ENCODE data around the gene FIBCD1.

DNA sequence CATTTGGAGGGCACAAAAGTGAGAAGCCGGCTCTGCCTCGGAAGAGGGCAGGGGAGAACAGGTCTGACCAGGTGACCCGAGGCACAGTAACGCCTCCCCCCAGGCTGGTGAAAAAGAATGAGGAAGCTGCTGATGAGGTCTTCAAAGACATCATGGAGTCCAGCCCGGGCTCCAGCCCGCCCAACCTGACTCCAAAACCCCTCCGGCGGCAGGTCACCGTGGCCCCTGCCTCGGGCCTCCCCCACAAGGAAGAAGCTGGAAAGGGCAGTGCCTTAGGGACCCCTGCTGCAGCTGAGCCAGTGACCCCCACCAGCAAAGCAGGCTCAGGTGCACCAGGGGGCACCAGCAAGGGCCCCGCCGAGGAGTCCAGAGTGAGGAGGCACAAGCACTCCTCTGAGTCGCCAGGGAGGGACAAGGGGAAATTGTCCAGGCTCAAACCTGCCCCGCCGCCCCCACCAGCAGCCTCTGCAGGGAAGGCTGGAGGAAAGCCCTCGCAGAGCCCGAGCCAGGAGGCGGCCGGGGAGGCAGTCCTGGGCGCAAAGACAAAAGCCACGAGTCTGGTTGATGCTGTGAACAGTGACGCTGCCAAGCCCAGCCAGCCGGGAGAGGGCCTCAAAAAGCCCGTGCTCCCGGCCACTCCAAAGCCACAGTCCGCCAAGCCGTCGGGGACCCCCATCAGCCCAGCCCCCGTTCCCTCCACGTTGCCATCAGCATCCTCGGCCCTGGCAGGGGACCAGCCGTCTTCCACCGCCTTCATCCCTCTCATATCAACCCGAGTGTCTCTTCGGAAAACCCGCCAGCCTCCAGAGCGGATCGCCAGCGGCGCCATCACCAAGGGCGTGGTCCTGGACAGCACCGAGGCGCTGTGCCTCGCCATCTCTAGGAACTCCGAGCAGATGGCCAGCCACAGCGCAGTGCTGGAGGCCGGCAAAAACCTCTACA, 54.2 kb downstream of the FIBCD1 start:
- TF ChIP-seq, protein P1, sequence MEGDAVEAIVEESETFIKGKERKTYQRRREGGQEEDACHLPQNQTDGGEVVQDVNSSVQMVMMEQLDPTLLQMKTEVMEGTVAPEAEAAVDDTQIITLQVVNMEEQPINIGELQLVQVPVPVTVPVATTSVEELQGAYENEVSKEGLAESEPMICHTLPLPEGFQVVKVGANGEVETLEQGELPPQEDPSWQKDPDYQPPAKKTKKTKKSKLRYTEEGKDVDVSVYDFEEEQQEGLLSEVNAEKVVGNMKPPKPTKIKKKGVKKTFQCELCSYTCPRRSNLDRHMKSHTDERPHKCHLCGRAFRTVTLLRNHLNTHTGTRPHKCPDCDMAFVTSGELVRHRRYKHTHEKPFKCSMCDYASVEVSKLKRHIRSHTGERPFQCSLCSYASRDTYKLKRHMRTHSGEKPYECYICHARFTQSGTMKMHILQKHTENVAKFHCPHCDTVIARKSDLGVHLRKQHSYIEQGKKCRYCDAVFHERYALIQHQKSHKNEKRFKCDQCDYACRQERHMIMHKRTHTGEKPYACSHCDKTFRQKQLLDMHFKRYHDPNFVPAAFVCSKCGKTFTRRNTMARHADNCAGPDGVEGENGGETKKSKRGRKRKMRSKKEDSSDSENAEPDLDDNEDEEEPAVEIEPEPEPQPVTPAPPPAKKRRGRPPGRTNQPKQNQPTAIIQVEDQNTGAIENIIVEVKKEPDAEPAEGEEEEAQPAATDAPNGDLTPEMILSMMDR (IDR thresholded peaks at IDR 0.05 in 2 of 3, conservative IDR thresholded peaks at IDR 0.05 in 1 of 3; ENCODE audit: insufficient read depth in 2 of 3, low read depth in 1 of 3, low read length in 3 of 3), result no peak
- TF ChIP-seq PHF21A (IDR thresholded peaks at IDR 0.05; ENCODE audit: borderline replicate concordance, low read depth) (no peak), NKRF (IDR thresholded peaks at IDR 0.05; ENCODE audit: borderline replicate concordance) (no peak), NR2C1 (IDR thresholded peaks at IDR 0.05) (no peak), NR2C1 (tag; IDR thresholded peaks at IDR 0.05) (no peak), EZH2 (IDR thresholded peaks at IDR 0.05; ENCODE audit: borderline replicate concordance, low read depth, low read length) (no peak), MAX (CRISPR knock-in tag; IDR thresholded peaks at IDR 0.05) (no peak), MTA3 (IDR thresholded peaks at IDR 0.05; ENCODE audit: borderline replicate concordance) (no peak), KDM5B (IDR thresholded peaks at IDR 0.05; ENCODE audit: insufficient replicate concordance, low read depth, low read length) (no peak), PHF20 (IDR thresholded peaks at IDR 0.05; ENCODE audit: partially characterized antibody) (no peak), FUS (optimal IDR thresholded peaks at IDR 0.05; ENCODE audit: low read depth, low read length) (no peak), ZC3H8 (IDR thresholded peaks at IDR 0.05) (no peak)
- TF ChIP-seq, protein P2, sequence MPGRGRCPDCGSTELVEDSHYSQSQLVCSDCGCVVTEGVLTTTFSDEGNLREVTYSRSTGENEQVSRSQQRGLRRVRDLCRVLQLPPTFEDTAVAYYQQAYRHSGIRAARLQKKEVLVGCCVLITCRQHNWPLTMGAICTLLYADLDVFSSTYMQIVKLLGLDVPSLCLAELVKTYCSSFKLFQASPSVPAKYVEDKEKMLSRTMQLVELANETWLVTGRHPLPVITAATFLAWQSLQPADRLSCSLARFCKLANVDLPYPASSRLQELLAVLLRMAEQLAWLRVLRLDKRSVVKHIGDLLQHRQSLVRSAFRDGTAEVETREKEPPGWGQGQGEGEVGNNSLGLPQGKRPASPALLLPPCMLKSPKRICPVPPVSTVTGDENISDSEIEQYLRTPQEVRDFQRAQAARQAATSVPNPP (IDR thresholded peaks at IDR 0.05; ENCODE audit: borderline replicate concordance, insufficient read depth, insufficient read length), result no peak
- TF ChIP-seq, protein P3, sequence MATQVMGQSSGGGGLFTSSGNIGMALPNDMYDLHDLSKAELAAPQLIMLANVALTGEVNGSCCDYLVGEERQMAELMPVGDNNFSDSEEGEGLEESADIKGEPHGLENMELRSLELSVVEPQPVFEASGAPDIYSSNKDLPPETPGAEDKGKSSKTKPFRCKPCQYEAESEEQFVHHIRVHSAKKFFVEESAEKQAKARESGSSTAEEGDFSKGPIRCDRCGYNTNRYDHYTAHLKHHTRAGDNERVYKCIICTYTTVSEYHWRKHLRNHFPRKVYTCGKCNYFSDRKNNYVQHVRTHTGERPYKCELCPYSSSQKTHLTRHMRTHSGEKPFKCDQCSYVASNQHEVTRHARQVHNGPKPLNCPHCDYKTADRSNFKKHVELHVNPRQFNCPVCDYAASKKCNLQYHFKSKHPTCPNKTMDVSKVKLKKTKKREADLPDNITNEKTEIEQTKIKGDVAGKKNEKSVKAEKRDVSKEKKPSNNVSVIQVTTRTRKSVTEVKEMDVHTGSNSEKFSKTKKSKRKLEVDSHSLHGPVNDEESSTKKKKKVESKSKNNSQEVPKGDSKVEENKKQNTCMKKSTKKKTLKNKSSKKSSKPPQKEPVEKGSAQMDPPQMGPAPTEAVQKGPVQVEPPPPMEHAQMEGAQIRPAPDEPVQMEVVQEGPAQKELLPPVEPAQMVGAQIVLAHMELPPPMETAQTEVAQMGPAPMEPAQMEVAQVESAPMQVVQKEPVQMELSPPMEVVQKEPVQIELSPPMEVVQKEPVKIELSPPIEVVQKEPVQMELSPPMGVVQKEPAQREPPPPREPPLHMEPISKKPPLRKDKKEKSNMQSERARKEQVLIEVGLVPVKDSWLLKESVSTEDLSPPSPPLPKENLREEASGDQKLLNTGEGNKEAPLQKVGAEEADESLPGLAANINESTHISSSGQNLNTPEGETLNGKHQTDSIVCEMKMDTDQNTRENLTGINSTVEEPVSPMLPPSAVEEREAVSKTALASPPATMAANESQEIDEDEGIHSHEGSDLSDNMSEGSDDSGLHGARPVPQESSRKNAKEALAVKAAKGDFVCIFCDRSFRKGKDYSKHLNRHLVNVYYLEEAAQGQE (IDR thresholded peaks at IDR 0.05; ENCODE audit: borderline replicate concordance), result no peak
- TF ChIP-seq, protein P3 (CRISPR knock-in tag; IDR thresholded peaks at IDR 0.05; ENCODE audit: low read depth), result no peak
- TF ChIP-seq, protein P4, sequence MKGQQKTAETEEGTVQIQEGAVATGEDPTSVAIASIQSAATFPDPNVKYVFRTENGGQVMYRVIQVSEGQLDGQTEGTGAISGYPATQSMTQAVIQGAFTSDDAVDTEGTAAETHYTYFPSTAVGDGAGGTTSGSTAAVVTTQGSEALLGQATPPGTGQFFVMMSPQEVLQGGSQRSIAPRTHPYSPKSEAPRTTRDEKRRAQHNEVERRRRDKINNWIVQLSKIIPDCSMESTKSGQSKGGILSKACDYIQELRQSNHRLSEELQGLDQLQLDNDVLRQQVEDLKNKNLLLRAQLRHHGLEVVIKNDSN (CRISPR knock-in tag; IDR thresholded peaks at IDR 0.05), result no peak

Data from K562 (cell line).